Mammary epithelial cell (primary cell): ENCODE data around the gene BIN1.

Experiments used
- CTCF ChIP-seq, 2 donors: IDR thresholded peaks in 1 of 2; conservative IDR thresholded peaks in 1 of 2; 2 replicates each; pipeline ENCODE4 v1.5.1; 2011 to 2012; ENCODE audit warnings: inconsistent platforms in 2 of 2, low read length in 2 of 2, mild to moderate bottlenecking in 2 of 2, control low read depth in 1 of 2, low read depth in 1 of 2; ENCODE audit not compliant: insufficient read depth in 1 of 2; ENCODE audit errors: extremely low read depth in 1 of 2
- EZH2 ChIP-seq: IDR thresholded peaks from 2 replicates; pipeline ENCODE4 v1.6.1; 2012; ENCODE audit warnings: low read length, inconsistent platforms, borderline replicate concordance

- TF ChIP-seq CTCF (conservative IDR thresholded peaks at IDR 0.05 in 1 of 2, IDR thresholded peaks at IDR 0.05 in 1 of 2; ENCODE audit: extremely low read depth in 1 of 2, insufficient read depth in 1 of 2, low read depth in 1 of 2, low read length in 2 of 2), result no peak
- TF ChIP-seq EZH2, result no peak
Measured at GRCh38 chr2:127034883-127035611, 71.9 kb downstream of the BIN1 start.
